Tibial nerve (tissue), 4 donors: ENCODE measurements around the gene THBS1. TPM values are rescaled to one million over a fixed set of nuclear protein-coding genes. Genes with fewer than 3 reads are reported as not detected.

ENCODE experiments used
- DNase-seq, 2 donors: peaks; one replicate each; pipeline ENCODE4 v3.0.0-alpha.2; 2019; ENCODE audit warnings: low spot score in 2 of 2
- H3K27ac ChIP-seq, 4 donors: fragments of 200-600 bp; sonication (generic) in 3 of 4; one replicate each; pipeline ENCODE4 v1.5.1; 2017 to 2019; ENCODE audit warnings: mild to moderate bottlenecking in 1 of 4
- H3K27me3 ChIP-seq, 2 donors: fragments of 200-600 bp; sonication (generic) in 1 of 2; one replicate each; pipeline versions ENCODE4 v1.5.1 to v1.6.0; 2017 to 2019
- H3K36me3 ChIP-seq, 3 donors: fragments of 200-600 bp; sonication (generic); one replicate each; pipeline ENCODE4 v1.5.1; 2018 to 2019
- H3K4me1 ChIP-seq, 4 donors: fragments of 200-600 bp; sonication (generic) in 3 of 4; one replicate each; pipeline ENCODE4 v1.5.1; 2017 to 2019
- H3K4me3 ChIP-seq, 4 donors: fragments of 200-600 bp; sonication (generic) in 3 of 4; one replicate each; pipeline ENCODE4 v1.5.1; 2017 to 2019; ENCODE audit warnings: mild to moderate bottlenecking in 1 of 4, moderate library complexity in 1 of 4
- H3K9me3 ChIP-seq, 4 donors: fragments of 200-600 bp; sonication (generic) in 3 of 4; one replicate each; pipeline ENCODE4 v1.5.1; 2017 to 2019
- CTCF ChIP-seq, 5 experiments: fragments of 200-600 bp in 3 of 5; fragments of 450-650 bp in 2 of 5; sonication (generic) in 3 of 5; IDR thresholded peaks; one replicate each; pipeline ENCODE4 v1.5.1; 2016 to 2019; ENCODE audit warnings: antibody characterized with exemption in 5 of 5, mild to moderate bottlenecking in 3 of 5, moderate library complexity in 2 of 5
- EP300 ChIP-seq, 2 donors: sonication (generic); formaldehyde crosslinking; IDR thresholded peaks; one replicate each; pipeline ENCODE4 v1.6.1; 2017; ENCODE audit warnings: antibody characterized with exemption in 2 of 2, mild to moderate bottlenecking in 1 of 2
- POLR2A ChIP-seq, 2 donors: fragments of 450-650 bp; IDR thresholded peaks; one replicate each; pipeline ENCODE4 v1.6.1; 2017; ENCODE audit warnings: antibody characterized with exemption in 2 of 2, mild to moderate bottlenecking in 2 of 2, moderate library complexity in 2 of 2
- WGBS, 2 donors: methylation state at CpG; one replicate each; pipeline ENCODE4 v1.1.5; 2018; 5-methylcytosine and 5-hydroxymethylcytosine counted together
- total RNA-seq, 4 donors: library from RNA; depleted of rRNA; stranded (reverse); fragments of >200 nt; gene quantifications; one replicate each; pipeline ENCODE4 v1.1.0, GENCODE V29; 2016

THBS1 gene
- total RNA-seq, 4 donors from 2014 or later: 1,850 to 2,559 (median 1,931) TPM

GRCh38 chr15:39640665-39641064 is 59.8 kb downstream of the THBS1 start:
- TF ChIP-seq POLR2A (IDR thresholded peaks at IDR 0.05): no peak
- TF ChIP-seq CTCF (IDR thresholded peaks at IDR 0.05): no peak
- no peak for TF ChIP-seq EP300 (IDR thresholded peaks at IDR 0.05)
- Histone ChIP-seq H3K27ac (no peak overlapping the region), H3K9me3 (no peaks in the 10 kb centered on the region), H3K4me1 (peaks cover 0 to 13% (median 5%) of the 10 kb centered on the region in 4 donors), H3K27me3 (no peaks in the 10 kb centered on the region), H3K36me3 (no peaks in the 10 kb centered on the region), H3K4me3 (no peak overlapping the region)
- DNase-seq: no peak
- 48 to 50% methylated on average over 3 of the region's 3 CpGs for WGBS, 2 donors

- Histone ChIP-seq H3K27me3 (no peaks in the 10 kb centered on the region), H3K9me3 (no peaks in the 10 kb centered on the region), H3K4me3 (no peak overlapping the region), H3K4me1 (peaks cover 0 to 13% (median 5%) of the 10 kb centered on the region in 4 donors), H3K27ac (no peak overlapping the region), H3K36me3 (no peaks in the 10 kb centered on the region)
- no peak for TF ChIP-seq POLR2A (IDR thresholded peaks at IDR 0.05)
- no peak for TF ChIP-seq CTCF (IDR thresholded peaks at IDR 0.05)
- no peak for TF ChIP-seq EP300 (IDR thresholded peaks at IDR 0.05)
- 56 to 75% methylated on average over 11 of the region's 11 CpGs for WGBS, 2 donors
- DNase-seq: no peak
Measured at GRCh38 chr15:39641191-39641889, 60.5 kb downstream of the THBS1 start.

- Histone ChIP-seq H3K4me3 (no peak overlapping the region), H3K36me3 (no peaks in the 10 kb centered on the region), H3K27ac (no peak overlapping the region), H3K27me3 (no peaks in the 10 kb centered on the region), H3K9me3 (no peaks in the 10 kb centered on the region), H3K4me1 (peaks cover 0 to 13% (median 5%) of the 10 kb centered on the region in 4 donors)
- TF ChIP-seq EP300 (IDR thresholded peaks at IDR 0.05): no peak
- TF ChIP-seq CTCF (IDR thresholded peaks at IDR 0.05): no peak
- TF ChIP-seq POLR2A (IDR thresholded peaks at IDR 0.05): no peak
- no peak for DNase-seq
- WGBS, 2 donors: 33 to 37% methylated on average over 5 of the region's 5 CpGs
Measured at GRCh38 chr15:39642011-39642640, 61.2 kb downstream of the THBS1 start.

GRCh38 chr15:39643727-39644126 is 62.8 kb downstream of the THBS1 start:
- Histone ChIP-seq H3K9me3 (no peaks in the 10 kb centered on the region), H3K36me3 (no peaks in the 10 kb centered on the region), H3K27me3 (no peaks in the 10 kb centered on the region), H3K27ac (no peak overlapping the region), H3K4me1 (peaks cover 0 to 13% (median 5%) of the 10 kb centered on the region in 4 donors), H3K4me3 (no peak overlapping the region)
- WGBS, 2 donors: 89 to 100% methylated on average over 1 of the region's 1 CpG
- TF ChIP-seq POLR2A (IDR thresholded peaks at IDR 0.05) (no peak), CTCF (IDR thresholded peaks at IDR 0.05) (no peak), EP300 (IDR thresholded peaks at IDR 0.05) (no peak)
- DNase-seq: no peak

GRCh38 chr15:39644136-39644535 is 63.3 kb downstream of the THBS1 start:
- DNase-seq: no peak
- H3K27ac ChIP-seq: no peak overlapping the region

More at GRCh38 chr15:39644136-39644535, 63.3 kb downstream of the THBS1 start:
- WGBS, 2 donors: 83 to 86% methylated on average over 13 of the region's 13 CpGs
- no peaks in the 10 kb centered on the region for H3K36me3 ChIP-seq
- TF ChIP-seq EP300 (IDR thresholded peaks at IDR 0.05) (no peak), CTCF (IDR thresholded peaks at IDR 0.05) (no peak), POLR2A (IDR thresholded peaks at IDR 0.05) (no peak)
- no peak overlapping the region for H3K4me3 ChIP-seq
- H3K27me3 ChIP-seq: no peaks in the 10 kb centered on the region
- peaks cover 0 to 13% (median 5%) of the 10 kb centered on the region in 4 donors for H3K4me1 ChIP-seq
- H3K9me3 ChIP-seq: no peaks in the 10 kb centered on the region
